GM23338 (cell line): Measurements from ENCODE around the gene KCNMB1. TPM values are rescaled to one million over a fixed set of nuclear protein-coding genes. Genes with fewer than 3 reads are reported as not detected.

Experiments
- ATAC-seq: fragments of 200-7000 bp; cut with Tn5 transposase; 3 replicates; pipeline ENCODE4 v1.9.1; 2020
- DNase-seq: peaks from one replicate; pipeline ENCODE4 v3.0.0-alpha.2; 2015; ENCODE audit warnings: low spot score
- H2AFZ ChIP-seq: fragments of 200-600 bp; sonication (generic); 2 replicates; pipeline ENCODE4 v1.8.0; 2016; ENCODE audit warnings: antibody characterized with exemption, mild to moderate bottlenecking, moderate library complexity
- H3F3A ChIP-seq: fragments of 200-600 bp; sonication (generic); replicated peaks from 2 replicates; pipeline ENCODE4 v1.8.0; 2017; ENCODE audit warnings: antibody characterized with exemption, mixed run types, low read depth
- H3K27ac ChIP-seq: fragments of 200-600 bp; sonication (generic); 2 replicates; pipeline ENCODE4 v1.6.1; 2016; ENCODE audit warnings: low read depth
- H3K27me3 ChIP-seq: fragments of 200-600 bp; sonication (generic); 2 replicates; pipeline ENCODE4 v1.8.0; 2016; ENCODE audit warnings: mild to moderate bottlenecking, mixed run types, moderate library complexity; ENCODE audit not compliant: insufficient read depth
- H3K36me3 ChIP-seq: fragments of 200-600 bp; sonication (generic); 2 replicates; pipeline ENCODE4 v1.8.0; 2016; ENCODE audit warnings: mild to moderate bottlenecking; ENCODE audit not compliant: insufficient read depth
- H3K4me1 ChIP-seq: fragments of 200-600 bp; sonication (generic); 2 replicates; pipeline ENCODE4 v1.8.0; 2016; ENCODE audit warnings: mild to moderate bottlenecking, moderate library complexity; ENCODE audit not compliant: insufficient read depth
- H3K4me2 ChIP-seq: fragments of 200-600 bp; sonication (generic); 2 replicates; pipeline ENCODE4 v1.7.1; 2017; ENCODE audit warnings: mixed run types
- H3K4me3 ChIP-seq: fragments of 200-600 bp; sonication (generic); 2 replicates; pipeline ENCODE4 v1.6.1; 2016; ENCODE audit warnings: mixed run types
- H3K79me2 ChIP-seq: fragments of 200-600 bp; sonication (generic); replicated peaks from 2 replicates; pipeline ENCODE4 v1.8.0; 2017; ENCODE audit warnings: mild to moderate bottlenecking; ENCODE audit not compliant: insufficient read depth
- H3K9me2 ChIP-seq: fragments of 200-600 bp; sonication (generic); 2 replicates; pipeline ENCODE4 v1.8.0; 2017; ENCODE audit not compliant: insufficient read depth
- H4K20me1 ChIP-seq: fragments of 200-600 bp; sonication (generic); replicated peaks from 2 replicates; pipeline ENCODE4 v1.8.0; 2017; ENCODE audit warnings: mild to moderate bottlenecking; ENCODE audit not compliant: insufficient read depth
- H3K27ac Mint-ChIP-seq: 2 replicates; pipeline ENCODE4 v1.8.0; 2020; ENCODE audit warnings: inconsistent platforms, mild to moderate bottlenecking, moderate library complexity, mixed read lengths
- H3K27me3 Mint-ChIP-seq: 3 replicates; pipeline ENCODE4 v1.8.0; 2022; ENCODE audit warnings: low read depth, mild to moderate bottlenecking, moderate library complexity, mixed read lengths, inconsistent platforms; ENCODE audit not compliant: insufficient read depth, poor library complexity
- H3K36me3 Mint-ChIP-seq: 3 replicates; pipeline ENCODE4 v1.8.0; 2021; ENCODE audit warnings: low read depth, mild to moderate bottlenecking, inconsistent platforms, moderate library complexity, mixed read lengths
- H3K4me1 Mint-ChIP-seq: 3 replicates; pipeline ENCODE4 v1.8.0; 2020; ENCODE audit warnings: mild to moderate bottlenecking, inconsistent platforms, mixed read lengths
- H3K4me3 Mint-ChIP-seq: 3 replicates; pipeline ENCODE4 v1.8.0; 2021; ENCODE audit warnings: moderate library complexity, mild to moderate bottlenecking, inconsistent platforms, mixed read lengths
- H3K9me3 Mint-ChIP-seq: 3 replicates; pipeline ENCODE4 v1.8.0; 2020; ENCODE audit warnings: moderate library complexity, mild to moderate bottlenecking, inconsistent platforms, mixed read lengths
- CREB1 ChIP-seq: fragments of 250-450 bp; sonication (Bioruptor Pico); IDR thresholded peaks from 2 replicates; pipeline ENCODE4 v1.5.0; 2020; ENCODE audit warnings: low read depth, mild to moderate bottlenecking, moderate library complexity
- CTCF ChIP-seq, 2 experiments: fragments of 200-600 bp in 1 of 2; sonication (generic) in 1 of 2; conservative IDR thresholded peaks; 2 replicates each; pipeline versions ENCODE4 v1.5.1 to v1.6.1; 2016 to 2017; ENCODE audit warnings: antibody characterized with exemption in 2 of 2, low read depth in 2 of 2, mild to moderate bottlenecking in 2 of 2, moderate library complexity in 1 of 2
- ETS1 ChIP-seq: IDR thresholded peaks from 2 replicates; pipeline ENCODE4 v1.6.1; 2016; ENCODE audit warnings: antibody characterized with exemption
- EZH2phosphoT487 ChIP-seq: fragments of 200-600 bp; sonication (generic); IDR thresholded peaks from one replicate; pipeline ENCODE4 v1.8.1; 2018; ENCODE audit warnings: antibody characterized with exemption; ENCODE audit not compliant: unreplicated experiment
- NANOG ChIP-seq: IDR thresholded peaks from 2 replicates; pipeline ENCODE4 v1.6.1; 2016; ENCODE audit warnings: antibody characterized with exemption, borderline replicate concordance
- POLR2AphosphoS5 ChIP-seq: IDR thresholded peaks from 2 replicates; pipeline ENCODE4 v1.6.1; 2016; ENCODE audit warnings: antibody characterized with exemption, low read depth
- ZNF114 ChIP-seq: fragments of 250-450 bp; sonication (Bioruptor Pico); IDR thresholded peaks from 2 replicates; pipeline ENCODE4 v1.5.0; 2020; ENCODE audit warnings: mild to moderate bottlenecking, moderate library complexity
- ZNF331 ChIP-seq: fragments of 250-450 bp; sonication (Bioruptor Pico); IDR thresholded peaks from 2 replicates; pipeline ENCODE4 v1.5.0; 2020; ENCODE audit warnings: low read depth, mild to moderate bottlenecking, moderate library complexity
- ZNF462 ChIP-seq: fragments of 250-450 bp; sonication (Bioruptor Pico); IDR thresholded peaks from 2 replicates; pipeline ENCODE4 v1.5.0; 2020; ENCODE audit warnings: mild to moderate bottlenecking, moderate library complexity
- polyA plus RNA-seq: library from polyadenylated mRNA; unstranded; fragments of >200 nt; fragmentation: Nextera tagmentation; extraction: Ambion mirVana; gene quantifications from 2 replicates; pipeline ENCODE4 v1.2.1, GENCODE V29; 2016
- total RNA-seq: library from RNA; depleted of rRNA; stranded (reverse); fragments of >200 nt; shearing (Covaris generic); gene quantifications from 2 replicates; pipeline ENCODE4 v1.2.3, GENCODE V29; 2014

KCNMB1 gene
- total and polyA plus RNA-seq, 2 experiments from 2014 or later, result 0.17 to 0.19 TPM

- TF ChIP-seq POLR2AphosphoS5, result no peak
- TF ChIP-seq NANOG, result no peak
- TF ChIP-seq EZH2phosphoT487, result no peak
Observed at GRCh38 chr5:170375283-170375682, 13.9 kb downstream of the KCNMB1 start (continued).

- no peaks in the 10 kb centered on the region for H3F3A ChIP-seq
- no peaks in the 10 kb centered on the region for H4K20me1 ChIP-seq
- H3K36me3 ChIP-seq, result no peaks in the 10 kb centered on the region
- Mint-ChIP-seq H3K9me3 (peaks cover 11% of the 10 kb centered on the region), H3K4me1 (peaks cover 4% of the 10 kb centered on the region; the same call in 1 of the 3 replicates), H3K36me3 (no peaks in the 10 kb centered on the region), H3K27me3 (peaks cover 5% of the 10 kb centered on the region), H3K27ac (no peak overlapping the region), H3K4me3 (no peak overlapping the region)
- H3K79me2 ChIP-seq, result no peaks in the 10 kb centered on the region
- no peaks in the 10 kb centered on the region; the same call in 1 of the 2 replicates for H3K9me2 ChIP-seq
- no peak overlapping the region for H2AFZ ChIP-seq
- H3K27me3 ChIP-seq, result no peaks in the 10 kb centered on the region
- ATAC-seq, result no peak
- H3K4me2 ChIP-seq, result no peak overlapping the region
- H3K27ac ChIP-seq, result no peak overlapping the region
- no peak overlapping the region for H3K4me3 ChIP-seq
- no peak for DNase-seq
- no peaks in the 10 kb centered on the region for H3K4me1 ChIP-seq
- TF ChIP-seq CTCF (conservative IDR thresholded peaks at IDR 0.05; ENCODE audit: low read depth in 2 of 2), result no peak
- TF ChIP-seq CREB1, result no peak
- no peak for TF ChIP-seq ZNF331 (CRISPR knock-in tag)
Observed at GRCh38 chr5:170372971-170373370, 16.2 kb downstream of the KCNMB1 start.

- DNase-seq (no peak), ATAC-seq (no peak)
- no peaks in the 10 kb centered on the region for H4K20me1 ChIP-seq
- H3K27ac ChIP-seq, result no peak overlapping the region
- H3K4me3 Mint-ChIP-seq, result no peak overlapping the region
- H3F3A ChIP-seq, result no peaks in the 10 kb centered on the region
- H3K79me2 ChIP-seq, result no peaks in the 10 kb centered on the region
- H3K9me3 Mint-ChIP-seq, result no peaks in the 10 kb centered on the region; the same call in 2 of the 3 replicates
- H3K4me2 ChIP-seq, result no peak overlapping the region
- peaks cover 4% of the 10 kb centered on the region; the same call in 1 of the 3 replicates for H3K4me1 Mint-ChIP-seq
- no peak overlapping the region for H3K27ac Mint-ChIP-seq
- H3K9me2 ChIP-seq, result no peaks in the 10 kb centered on the region; the same call in 1 of the 2 replicates
- no peak overlapping the region for H3K4me3 ChIP-seq
- peaks cover 3% of the 10 kb centered on the region for H3K27me3 Mint-ChIP-seq
- no peaks in the 10 kb centered on the region for H3K36me3 ChIP-seq
- H3K4me1 ChIP-seq, result no peaks in the 10 kb centered on the region
- no peaks in the 10 kb centered on the region for H3K27me3 ChIP-seq
- no peaks in the 10 kb centered on the region for H3K36me3 Mint-ChIP-seq
- no peak overlapping the region for H2AFZ ChIP-seq
- TF ChIP-seq ETS1, result no peak
- TF ChIP-seq NANOG, result no peak
- TF ChIP-seq CTCF (conservative IDR thresholded peaks at IDR 0.05; ENCODE audit: low read depth in 2 of 2), result no peak
- TF ChIP-seq ZNF462 (CRISPR knock-in tag), result no peak
- no peak for TF ChIP-seq ZNF114
- TF ChIP-seq POLR2AphosphoS5, result no peak
- no peak for TF ChIP-seq ZNF331 (CRISPR knock-in tag)
Observed at GRCh38 chr5:170368586-170368985, 20.6 kb downstream of the KCNMB1 start.
